Measurements from ENCODE around the gene METTL9.
A peak's percentile ranks its signal among the peaks of the same experiment; 100 is the strongest.

The METTL9 gene

GRCh38 chr16:21656795-21657768 lies 57.7 kb downstream of the METTL9 start:
- Histone ChIP-seq H3K36me3 (ENCODE audit: control insufficient read depth in 2 of 2, insufficient read depth in 1 of 2, low read length in 2 of 2) (peaks cover 0 to 16% of the 10 kb centered on the region in 2 experiments; a peak in 2 of 3 replicates), H3K9me3 (ENCODE audit: control insufficient read depth, insufficient read depth, low read depth, low read length) (no peaks in the 10 kb centered on the region), H3K4me3 (ENCODE audit: low read depth, low read length) (no peak overlapping the region), H3K4me1 (ENCODE audit: control insufficient read depth, insufficient read depth, low read length) (no peaks in the 10 kb centered on the region), H3K27ac (ENCODE audit: extremely low read depth, low read depth, low read length) (no peak overlapping the region)
- TF ChIP-seq GLI2 (tag by site-specific recombination; IDR thresholded peaks at IDR 0.05; ENCODE audit: borderline replicate concordance, low read depth) = no peak
- no peak for TF ChIP-seq ZNF394 (tag by site-specific recombination; IDR thresholded peaks at IDR 0.05; ENCODE audit: borderline replicate concordance)
- TF ChIP-seq, protein P1, sequence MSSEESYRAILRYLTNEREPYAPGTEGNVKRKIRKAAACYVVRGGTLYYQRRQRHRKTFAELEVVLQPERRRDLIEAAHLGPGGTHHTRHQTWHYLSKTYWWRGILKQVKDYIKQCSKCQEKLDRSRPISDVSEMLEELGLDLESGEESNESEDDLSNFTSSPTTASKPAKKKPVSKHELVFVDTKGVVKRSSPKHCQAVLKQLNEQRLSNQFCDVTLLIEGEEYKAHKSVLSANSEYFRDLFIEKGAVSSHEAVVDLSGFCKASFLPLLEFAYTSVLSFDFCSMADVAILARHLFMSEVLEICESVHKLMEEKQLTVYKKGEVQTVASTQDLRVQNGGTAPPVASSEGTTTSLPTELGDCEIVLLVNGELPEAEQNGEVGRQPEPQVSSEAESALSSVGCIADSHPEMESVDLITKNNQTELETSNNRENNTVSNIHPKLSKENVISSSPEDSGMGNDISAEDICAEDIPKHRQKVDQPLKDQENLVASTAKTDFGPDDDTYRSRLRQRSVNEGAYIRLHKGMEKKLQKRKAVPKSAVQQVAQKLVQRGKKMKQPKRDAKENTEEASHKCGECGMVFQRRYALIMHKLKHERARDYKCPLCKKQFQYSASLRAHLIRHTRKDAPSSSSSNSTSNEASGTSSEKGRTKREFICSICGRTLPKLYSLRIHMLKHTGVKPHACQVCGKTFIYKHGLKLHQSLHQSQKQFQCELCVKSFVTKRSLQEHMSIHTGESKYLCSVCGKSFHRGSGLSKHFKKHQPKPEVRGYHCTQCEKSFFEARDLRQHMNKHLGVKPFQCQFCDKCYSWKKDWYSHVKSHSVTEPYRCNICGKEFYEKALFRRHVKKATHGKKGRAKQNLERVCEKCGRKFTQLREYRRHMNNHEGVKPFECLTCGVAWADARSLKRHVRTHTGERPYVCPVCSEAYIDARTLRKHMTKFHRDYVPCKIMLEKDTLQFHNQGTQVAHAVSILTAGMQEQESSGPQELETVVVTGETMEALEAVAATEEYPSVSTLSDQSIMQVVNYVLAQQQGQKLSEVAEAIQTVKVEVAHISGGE (tag by site-specific recombination; conservative IDR thresholded peaks at IDR 0.05; ENCODE audit: low read depth) = no peak
- 0 out of 2 replicates have a peak, but pooled peaks have one; percentile 32 for TF ChIP-seq PRDM1 (tag by site-specific recombination; IDR thresholded peaks at IDR 0.05)
- TF ChIP-seq ZNF660 (tag by site-specific recombination; IDR thresholded peaks at IDR 0.05) = peak; percentile 68; the same call in 1 of the 2 replicates
- peak; percentile 37; the same call in 1 of the 2 replicates for TF ChIP-seq PRDM6 (tag by site-specific recombination; IDR thresholded peaks at IDR 0.05)
- no peak for TF ChIP-seq GLIS1 (tag by site-specific recombination; IDR thresholded peaks at IDR 0.05)
- TF ChIP-seq TRIM28 (IDR thresholded peaks at IDR 0.05; ENCODE audit: borderline replicate concordance, low read length) = no peak
- TF ChIP-seq ZNF654 (tag by site-specific recombination; IDR thresholded peaks at IDR 0.05; ENCODE audit: low read depth) = peak; percentile 85
- TF ChIP-seq SALL2 (tag by site-specific recombination; IDR thresholded peaks at IDR 0.05; ENCODE audit: borderline replicate concordance) = no peak
- CTCF ChIA-PET = interaction anchor here (0.6 to 2.5 kb wide), 47 partner anchors 9 to 1826 kb away, joined by 3 to 43 read pairs (median 4); no protein-coding TSS in a partner anchor
- POLR2A ChIA-PET = no interaction called here

DNA sequence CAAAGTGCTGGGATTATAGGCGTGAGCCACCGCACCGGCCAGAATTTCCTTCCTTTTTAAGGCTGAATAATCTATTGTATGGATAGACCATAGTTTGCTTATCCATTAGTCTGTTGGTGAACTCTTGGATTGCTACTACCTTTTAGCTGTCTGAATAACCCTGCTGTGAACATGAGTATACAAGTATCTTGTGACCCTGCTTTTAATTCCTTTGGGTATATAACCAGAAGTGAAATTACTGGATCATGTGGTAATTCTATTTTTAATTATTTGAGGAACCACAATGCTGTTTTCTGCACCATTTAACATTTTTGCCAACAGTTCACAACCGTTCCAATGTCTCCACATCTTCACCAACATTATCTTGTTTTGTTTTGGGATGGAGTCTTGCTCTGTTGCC lies 59.7 kb downstream of the METTL9 start:
- Histone ChIP-seq H3K4me1 (ENCODE audit: control insufficient read depth, insufficient read depth, low read length) (no peaks in the 10 kb centered on the region), H3K36me3 (ENCODE audit: control insufficient read depth in 2 of 2, insufficient read depth in 1 of 2, low read length in 2 of 2) (peaks cover 0 to 16% of the 10 kb centered on the region in 2 experiments; a peak in 2 of 3 replicates), H3K27ac (ENCODE audit: extremely low read depth, low read depth, low read length) (no peak overlapping the region), H3K4me3 (ENCODE audit: low read depth, low read length) (no peak overlapping the region), H3K9me3 (ENCODE audit: control insufficient read depth, insufficient read depth, low read depth, low read length) (no peaks in the 10 kb centered on the region)
- POLR2A ChIA-PET = no interaction called here
- CTCF ChIA-PET = interaction anchor here (0.7 to 1.3 kb wide), 2 partner anchors 50 to 545 kb away, joined by 5 read pairs; no protein-coding TSS in a partner anchor
- TF ChIP-seq ZNF221 (tag by site-specific recombination; IDR thresholded peaks at IDR 0.05; ENCODE audit: borderline replicate concordance) (no peak), ZNF10 (tag by site-specific recombination; IDR thresholded peaks at IDR 0.05) (no peak), ZNF707 (tag by site-specific recombination; IDR thresholded peaks at IDR 0.05) (no peak), ZNF184 (tag by site-specific recombination; IDR thresholded peaks at IDR 0.05) (no peak), ZNF830 (tag by site-specific recombination; IDR thresholded peaks at IDR 0.05; ENCODE audit: low read depth) (no peak)
